ENCODE measurements around the gene ST6GALNAC1.
A peak's percentile ranks its signal among the peaks of the same experiment; 100 is the strongest.

Gene ST6GALNAC1

DNA sequence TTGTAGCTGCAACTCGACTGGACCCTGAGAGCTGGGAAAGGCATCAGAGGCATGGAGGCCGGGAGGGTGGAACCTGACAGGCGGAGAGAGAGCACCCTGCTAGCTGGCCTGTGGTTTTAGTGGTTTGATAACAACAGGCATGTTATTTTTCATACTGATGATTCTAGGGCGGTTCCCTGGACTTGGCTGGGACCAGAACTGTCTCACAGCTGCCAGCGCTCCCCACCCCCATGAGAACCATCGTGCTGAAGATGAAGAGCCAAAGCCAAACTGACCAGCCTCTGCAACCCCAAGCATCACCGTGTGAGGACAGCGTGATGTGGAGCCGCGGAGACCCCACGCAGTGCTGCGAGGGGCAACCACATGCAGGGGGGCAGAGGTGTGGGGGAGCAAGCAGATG lies 38.7 kb upstream of the ST6GALNAC1 start:
- H3K23ac ChIP-seq (ENCODE audit: low read depth, low read length, poor library complexity), result peak overlapping the region; percentile 86
- WGBS, 2 donors (ENCODE audit: extremely low coverage in 2 of 2, insufficient read length in 2 of 2, insufficient replicate concordance in 1 of 2), result no CpG with 5 or more reads among the region's 12 CpGs
- H3K4me1 ChIP-seq (ENCODE audit: control insufficient read depth in 2 of 2, insufficient read depth in 1 of 2, low read depth in 1 of 2, low read length in 2 of 2), result peaks cover 6 to 8% of the 10 kb centered on the region in 2 donors
- no peak overlapping the region for H2AFZ ChIP-seq (ENCODE audit: low read length)
- no peak overlapping the region for H3K4me3 ChIP-seq (ENCODE audit: low read length in 2 of 2)
- H3K14ac ChIP-seq (ENCODE audit: low read length), result no peak overlapping the region
- no peak overlapping the region for H3K27ac ChIP-seq (replicated peaks; ENCODE audit: low read length)
- peak overlapping the region; percentile 57 for H3K18ac ChIP-seq (ENCODE audit: low read length)
- H2BK12ac ChIP-seq (ENCODE audit: low read length), result no peak overlapping the region
- peak overlapping the region; percentile 95 for H4K8ac ChIP-seq (ENCODE audit: low read depth, low read length)
- H2BK120ac ChIP-seq (ENCODE audit: low read depth, low read length), result peak overlapping the region; percentile 62
- no peak overlapping the region for H4K91ac ChIP-seq (ENCODE audit: low read depth, low read length, poor library complexity)
- H2BK15ac ChIP-seq (ENCODE audit: low read length), result no peak overlapping the region
- H2BK5ac ChIP-seq (ENCODE audit: low read length), result no peak overlapping the region
- no peak overlapping the region for H3K9ac ChIP-seq (ENCODE audit: low read depth, low read length, poor library complexity)
- no peaks in the 10 kb centered on the region for H3K9me3 ChIP-seq (replicated peaks in 1 of 2; ENCODE audit: control insufficient read depth in 2 of 2, insufficient read depth in 1 of 2, low read depth in 1 of 2, low read length in 2 of 2)
- no peak overlapping the region for H3K4ac ChIP-seq (ENCODE audit: low read length)
- H3K36me3 ChIP-seq (replicated peaks in 1 of 2; ENCODE audit: control insufficient read depth in 2 of 2, insufficient read depth in 2 of 2, low read length in 2 of 2), result peaks cover 6% of the 10 kb centered on the region in 2 donors
- H3K4me2 ChIP-seq (ENCODE audit: insufficient read depth, low read length, poor library complexity, severe bottlenecking), result no peak overlapping the region
- no peak overlapping the region for H2AK5ac ChIP-seq (ENCODE audit: low read depth, low read length)
- no peak for DNase-seq (ENCODE audit: low spot score)
- no peaks in the 10 kb centered on the region for H3K27me3 ChIP-seq (ENCODE audit: control insufficient read depth in 3 of 3, insufficient read depth in 3 of 3, low read depth in 1 of 3, low read length in 3 of 3)
- H3K79me1 ChIP-seq (ENCODE audit: low read depth, low read length), result no peaks in the 10 kb centered on the region

DNA sequence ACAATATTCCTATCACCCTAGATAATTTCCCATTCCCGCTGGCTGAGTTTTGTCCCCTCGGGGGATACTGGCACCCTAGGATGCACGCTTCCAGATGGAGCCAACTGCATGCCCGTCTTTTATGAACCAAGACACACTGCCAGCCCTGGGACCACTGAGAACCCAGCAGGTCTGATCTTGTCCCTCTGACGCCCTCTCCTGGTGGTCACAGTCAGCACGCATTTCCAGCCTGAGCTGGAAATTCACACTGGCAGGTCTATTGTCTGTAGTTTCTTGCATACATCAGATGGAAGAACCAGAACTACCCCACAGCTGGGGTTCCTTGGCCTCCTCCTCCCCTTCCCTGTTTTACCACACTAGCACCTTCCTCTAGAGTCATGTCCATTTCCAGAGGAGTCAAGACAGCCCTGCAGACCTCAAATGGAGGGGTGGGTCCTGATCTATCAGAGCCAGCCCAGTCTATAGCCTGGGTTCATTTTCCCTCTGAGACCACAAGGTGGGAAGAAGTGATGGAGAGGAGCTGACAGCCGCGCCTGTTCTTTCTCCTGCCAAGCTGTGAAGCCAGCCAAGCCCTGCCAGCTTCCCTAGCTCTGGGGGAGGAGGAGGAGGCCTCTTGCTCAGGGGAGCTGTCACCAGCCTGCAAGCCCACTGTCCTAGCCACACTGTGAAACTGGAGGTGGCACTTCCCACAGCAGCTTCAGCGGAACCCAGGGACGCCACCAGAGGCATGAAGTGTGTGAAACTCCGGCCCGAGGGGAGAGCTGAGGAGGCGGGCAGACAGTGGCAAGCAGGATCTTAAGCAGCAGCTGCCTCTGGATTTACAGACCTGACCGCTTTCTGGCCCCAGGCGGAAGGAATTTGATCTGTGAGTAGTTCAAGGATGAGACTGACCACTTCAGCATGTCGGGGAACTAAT lies 37.9 kb upstream of the ST6GALNAC1 start:
- Histone ChIP-seq H3K79me1 (ENCODE audit: low read depth, low read length) (no peaks in the 10 kb centered on the region), H2BK15ac (ENCODE audit: low read length) (no peak overlapping the region), H3K23ac (ENCODE audit: low read depth, low read length, poor library complexity) (no peak overlapping the region), H2AK5ac (ENCODE audit: low read depth, low read length) (no peak overlapping the region), H3K4me3 (ENCODE audit: low read length in 2 of 2) (no peak overlapping the region), H3K9me3 (replicated peaks in 1 of 2; ENCODE audit: control insufficient read depth in 2 of 2, insufficient read depth in 1 of 2, low read depth in 1 of 2, low read length in 2 of 2) (no peaks in the 10 kb centered on the region), H2BK12ac (ENCODE audit: low read length) (no peak overlapping the region), H3K9ac (ENCODE audit: low read depth, low read length, poor library complexity) (no peak overlapping the region), H3K4me2 (ENCODE audit: insufficient read depth, low read length, poor library complexity, severe bottlenecking) (no peak overlapping the region), H4K91ac (ENCODE audit: low read depth, low read length, poor library complexity) (no peak overlapping the region), H3K18ac (ENCODE audit: low read length) (no peak overlapping the region), H3K27me3 (ENCODE audit: control insufficient read depth in 3 of 3, insufficient read depth in 3 of 3, low read depth in 1 of 3, low read length in 3 of 3) (no peaks in the 10 kb centered on the region), H2AFZ (ENCODE audit: low read length) (peak overlapping the region; percentile 36), H3K36me3 (replicated peaks in 1 of 2; ENCODE audit: control insufficient read depth in 2 of 2, insufficient read depth in 2 of 2, low read length in 2 of 2) (peaks cover 6 to 8% of the 10 kb centered on the region in 2 donors), H3K27ac (replicated peaks; ENCODE audit: low read length) (no peak overlapping the region), H3K4ac (ENCODE audit: low read length) (no peak overlapping the region), H3K14ac (ENCODE audit: low read length) (no peak overlapping the region), H4K8ac (ENCODE audit: low read depth, low read length) (no peak overlapping the region), H2BK120ac (ENCODE audit: low read depth, low read length) (no peak overlapping the region), H3K4me1 (ENCODE audit: control insufficient read depth in 2 of 2, insufficient read depth in 1 of 2, low read depth in 1 of 2, low read length in 2 of 2) (peaks cover 6 to 8% of the 10 kb centered on the region in 2 donors), H2BK5ac (ENCODE audit: low read length) (no peak overlapping the region)
- peak; percentile 73 for DNase-seq (ENCODE audit: low spot score)
- WGBS, 2 donors (ENCODE audit: extremely low coverage in 2 of 2, insufficient read length in 2 of 2, insufficient replicate concordance in 1 of 2), result no CpG with 5 or more reads among the region's 16 CpGs

DNA sequence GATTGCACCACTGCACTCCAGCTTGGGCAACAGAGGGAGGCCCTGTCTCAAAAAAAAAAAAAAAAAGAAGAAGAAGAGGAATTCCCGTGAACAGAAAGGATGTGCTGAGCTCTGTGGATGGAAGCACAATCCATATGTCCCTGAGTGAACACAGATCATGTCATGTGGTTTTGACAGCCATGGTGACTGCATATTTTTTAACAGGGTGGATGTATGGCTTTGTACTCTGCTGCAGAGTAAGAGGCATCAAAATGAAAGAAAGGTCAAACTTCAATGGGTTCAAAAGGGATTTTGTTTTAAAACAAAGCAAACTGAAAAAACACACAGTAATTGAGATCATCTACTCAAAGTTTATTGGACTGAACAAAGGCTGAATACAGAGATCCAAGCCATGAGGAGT lies 35.7 kb upstream of the ST6GALNAC1 start:
- H4K91ac ChIP-seq (ENCODE audit: low read depth, low read length, poor library complexity), result no peak overlapping the region
- no peak overlapping the region for H3K23ac ChIP-seq (ENCODE audit: low read depth, low read length, poor library complexity)
- no peaks in the 10 kb centered on the region for H3K27me3 ChIP-seq (ENCODE audit: control insufficient read depth in 3 of 3, insufficient read depth in 3 of 3, low read depth in 1 of 3, low read length in 3 of 3)
- no peak overlapping the region for H3K4me2 ChIP-seq (ENCODE audit: insufficient read depth, low read length, poor library complexity, severe bottlenecking)
- peaks cover 6 to 8% of the 10 kb centered on the region in 2 donors for H3K36me3 ChIP-seq (replicated peaks in 1 of 2; ENCODE audit: control insufficient read depth in 2 of 2, insufficient read depth in 2 of 2, low read length in 2 of 2)
- no peak overlapping the region for H2BK5ac ChIP-seq (ENCODE audit: low read length)
- WGBS, 2 donors (ENCODE audit: extremely low coverage in 2 of 2, insufficient read length in 2 of 2, insufficient replicate concordance in 1 of 2), result no CpG with 5 or more reads among the region's 1 CpG
- DNase-seq (ENCODE audit: low spot score), result no peak
- H3K9me3 ChIP-seq (replicated peaks in 1 of 2; ENCODE audit: control insufficient read depth in 2 of 2, insufficient read depth in 1 of 2, low read depth in 1 of 2, low read length in 2 of 2), result no peaks in the 10 kb centered on the region
- no peak overlapping the region for H2AFZ ChIP-seq (ENCODE audit: low read length)
- no peak overlapping the region for H3K9ac ChIP-seq (ENCODE audit: low read depth, low read length, poor library complexity)
- H4K8ac ChIP-seq (ENCODE audit: low read depth, low read length), result no peak overlapping the region
- H3K4ac ChIP-seq (ENCODE audit: low read length), result no peak overlapping the region
- no peak overlapping the region for H3K27ac ChIP-seq (replicated peaks; ENCODE audit: low read length)
- no peak overlapping the region for H3K18ac ChIP-seq (ENCODE audit: low read length)
- H3K14ac ChIP-seq (ENCODE audit: low read length), result no peak overlapping the region
- no peak overlapping the region for H2BK15ac ChIP-seq (ENCODE audit: low read length)
- peaks cover 6 to 8% of the 10 kb centered on the region in 2 donors for H3K4me1 ChIP-seq (ENCODE audit: control insufficient read depth in 2 of 2, insufficient read depth in 1 of 2, low read depth in 1 of 2, low read length in 2 of 2)
- no peak overlapping the region for H2BK12ac ChIP-seq (ENCODE audit: low read length)
- no peaks in the 10 kb centered on the region for H3K79me1 ChIP-seq (ENCODE audit: low read depth, low read length)
- H3K4me3 ChIP-seq (ENCODE audit: low read length in 2 of 2), result no peak overlapping the region
- H2BK120ac ChIP-seq (ENCODE audit: low read depth, low read length), result no peak overlapping the region
- no peak overlapping the region for H2AK5ac ChIP-seq (ENCODE audit: low read depth, low read length)

DNA sequence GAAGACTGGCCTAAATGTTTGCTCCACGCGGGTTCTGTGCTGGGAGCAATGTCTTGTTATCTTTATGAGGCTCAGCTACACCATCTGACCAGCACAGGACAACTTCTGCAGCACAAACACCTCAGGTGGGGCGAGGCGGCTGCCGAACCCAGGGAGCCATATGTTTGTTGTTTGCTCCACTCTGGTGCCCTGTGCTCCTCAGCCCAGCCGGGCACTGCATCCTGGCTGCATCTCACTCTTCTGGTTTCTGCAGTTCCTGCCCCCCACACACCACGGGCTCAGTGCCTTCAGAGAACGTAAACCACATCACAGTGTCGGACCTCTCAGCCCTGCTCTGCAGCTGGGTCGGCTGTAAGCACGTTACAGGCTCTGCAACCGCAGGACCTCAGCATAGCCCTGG lies 34.8 kb upstream of the ST6GALNAC1 start:
- Histone ChIP-seq H3K4ac (ENCODE audit: low read length) (no peak overlapping the region), H3K79me1 (ENCODE audit: low read depth, low read length) (no peaks in the 10 kb centered on the region), H2AK5ac (ENCODE audit: low read depth, low read length) (no peak overlapping the region), H2BK15ac (ENCODE audit: low read length) (no peak overlapping the region), H3K9me3 (replicated peaks in 1 of 2; ENCODE audit: control insufficient read depth in 2 of 2, insufficient read depth in 1 of 2, low read depth in 1 of 2, low read length in 2 of 2) (no peaks in the 10 kb centered on the region), H3K18ac (ENCODE audit: low read length) (no peak overlapping the region), H3K36me3 (replicated peaks in 1 of 2; ENCODE audit: control insufficient read depth in 2 of 2, insufficient read depth in 2 of 2, low read length in 2 of 2) (peaks cover 5 to 6% of the 10 kb centered on the region in 2 donors), H4K91ac (ENCODE audit: low read depth, low read length, poor library complexity) (no peak overlapping the region), H3K27me3 (ENCODE audit: control insufficient read depth in 3 of 3, insufficient read depth in 3 of 3, low read depth in 1 of 3, low read length in 3 of 3) (no peaks in the 10 kb centered on the region), H2BK5ac (ENCODE audit: low read length) (no peak overlapping the region), H2BK120ac (ENCODE audit: low read depth, low read length) (no peak overlapping the region), H2BK12ac (ENCODE audit: low read length) (no peak overlapping the region), H3K4me3 (ENCODE audit: low read length in 2 of 2) (no peak overlapping the region), H3K4me2 (ENCODE audit: insufficient read depth, low read length, poor library complexity, severe bottlenecking) (no peak overlapping the region), H4K8ac (ENCODE audit: low read depth, low read length) (no peak overlapping the region), H3K27ac (replicated peaks; ENCODE audit: low read length) (no peak overlapping the region), H3K14ac (ENCODE audit: low read length) (peak overlapping the region; percentile 47), H3K9ac (ENCODE audit: low read depth, low read length, poor library complexity) (peak overlapping the region; percentile 50), H2AFZ (ENCODE audit: low read length) (no peak overlapping the region), H3K4me1 (ENCODE audit: control insufficient read depth in 2 of 2, insufficient read depth in 1 of 2, low read depth in 1 of 2, low read length in 2 of 2) (peaks cover 2 to 4% of the 10 kb centered on the region in 2 donors), H3K23ac (ENCODE audit: low read depth, low read length, poor library complexity) (peak overlapping the region; percentile 34)
- no peak for DNase-seq (ENCODE audit: low spot score)
- WGBS, 2 donors (ENCODE audit: extremely low coverage in 2 of 2, insufficient read length in 2 of 2, insufficient replicate concordance in 1 of 2), result no CpG with 5 or more reads among the region's 12 CpGs

All from neuronal stem cell (in vitro differentiated cells).